Smooth muscle cell (in vitro differentiated cells): ENCODE data around the gene PIK3C2G. TPM values are rescaled to one million over a fixed set of nuclear protein-coding genes. Genes with fewer than 3 reads are reported as not detected.

Experiments used
- DNase-seq: peaks from one replicate; lab custom pipeline; 2025; ENCODE audit not compliant: unreplicated experiment; lab: John Stamatoyannopoulos, UW
- H2AFZ ChIP-seq: fragments of 200-600 bp; sonication (generic); 2 replicates; pipeline ENCODE4 v1.6.0; 2016; ENCODE audit warnings: antibody characterized with exemption, low read depth, mild to moderate bottlenecking
- H3F3A ChIP-seq: fragments of 200-600 bp; sonication (generic); 2 replicates; pipeline ENCODE4 v1.6.0; 2017; ENCODE audit warnings: antibody characterized with exemption, low read depth
- H3K27ac ChIP-seq: fragments of 200-600 bp; sonication (generic); 2 replicates; pipeline ENCODE4 v1.5.1; 2016; ENCODE audit warnings: low read depth, mild to moderate bottlenecking
- H3K27me3 ChIP-seq: fragments of 200-600 bp; sonication (generic); 2 replicates; pipeline ENCODE4 v1.6.1; 2016; ENCODE audit warnings: low read depth, mild to moderate bottlenecking
- H3K36me3 ChIP-seq: fragments of 200-600 bp; sonication (generic); 2 replicates; pipeline ENCODE4 v1.5.1; 2016; ENCODE audit warnings: low read depth
- H3K4me1 ChIP-seq: fragments of 200-600 bp; sonication (generic); 2 replicates; pipeline ENCODE4 v1.5.1; 2016; ENCODE audit warnings: low read depth
- H3K4me2 ChIP-seq: fragments of 200-600 bp; sonication (generic); 2 replicates; pipeline ENCODE4 v1.6.0; 2016; ENCODE audit warnings: mild to moderate bottlenecking
- H3K4me3 ChIP-seq: fragments of 200-600 bp; sonication (generic); 2 replicates; pipeline ENCODE4 v1.5.1; 2016; ENCODE audit warnings: mild to moderate bottlenecking
- H3K79me2 ChIP-seq: fragments of 200-600 bp; sonication (generic); 2 replicates; pipeline ENCODE4 v1.6.0; 2016; ENCODE audit warnings: low read depth, mild to moderate bottlenecking
- H3K9ac ChIP-seq: fragments of 200-600 bp; sonication (generic); 2 replicates; pipeline ENCODE4 v1.6.0; 2016; ENCODE audit warnings: low read depth
- H3K9me3 ChIP-seq: fragments of 200-600 bp; sonication (generic); replicated peaks from 2 replicates; pipeline ENCODE4 v1.5.1; 2016; ENCODE audit warnings: low read depth
- H4K20me1 ChIP-seq: fragments of 200-600 bp; sonication (generic); 2 replicates; pipeline ENCODE4 v1.6.0; 2016; ENCODE audit warnings: low read depth
- WGBS: methylation state at CpG from one replicate; pipeline ENCODE4 v1.1.7; 2016; ENCODE audit warnings: low lambda C conversion rate; 5-methylcytosine and 5-hydroxymethylcytosine counted together
- polyA plus RNA-seq: library from polyadenylated mRNA; unstranded; fragments of >200 nt; fragmentation: Nextera tagmentation; extraction: Ambion mirVana; gene quantifications from 2 replicates; pipeline ENCODE4 v1.2.1, GENCODE V29; 2016
- total RNA-seq: library from RNA; depleted of rRNA; stranded (reverse); fragments of >200 nt; gene quantifications from 2 replicates; pipeline ENCODE4 v1.2.3, GENCODE V29; 2014
- TF ChIP-seq, protein P1 (sequence below): fragments of 200-600 bp; sonication (generic); IDR thresholded peaks from 2 replicates; pipeline ENCODE4 v1.5.1; 2017; ENCODE audit warnings: borderline replicate concordance, mild to moderate bottlenecking, antibody characterized with exemption; ENCODE audit not compliant: insufficient read depth, poor library complexity, severe bottlenecking

The PIK3C2G gene
- total and polyA plus RNA-seq, 2 experiments from 2014 or later = 0.63 TPM; not detected in 1

- no peaks in the 10 kb centered on the region for H3K36me3 ChIP-seq
- H3K27ac ChIP-seq = no peak overlapping the region
- WGBS = 97% methylated on average over 1 of the region's 1 CpG
- no peaks in the 10 kb centered on the region for H3K4me1 ChIP-seq
- no peaks in the 10 kb centered on the region for H3K79me2 ChIP-seq
- DNase-seq = no peak
- TF ChIP-seq, protein P1, sequence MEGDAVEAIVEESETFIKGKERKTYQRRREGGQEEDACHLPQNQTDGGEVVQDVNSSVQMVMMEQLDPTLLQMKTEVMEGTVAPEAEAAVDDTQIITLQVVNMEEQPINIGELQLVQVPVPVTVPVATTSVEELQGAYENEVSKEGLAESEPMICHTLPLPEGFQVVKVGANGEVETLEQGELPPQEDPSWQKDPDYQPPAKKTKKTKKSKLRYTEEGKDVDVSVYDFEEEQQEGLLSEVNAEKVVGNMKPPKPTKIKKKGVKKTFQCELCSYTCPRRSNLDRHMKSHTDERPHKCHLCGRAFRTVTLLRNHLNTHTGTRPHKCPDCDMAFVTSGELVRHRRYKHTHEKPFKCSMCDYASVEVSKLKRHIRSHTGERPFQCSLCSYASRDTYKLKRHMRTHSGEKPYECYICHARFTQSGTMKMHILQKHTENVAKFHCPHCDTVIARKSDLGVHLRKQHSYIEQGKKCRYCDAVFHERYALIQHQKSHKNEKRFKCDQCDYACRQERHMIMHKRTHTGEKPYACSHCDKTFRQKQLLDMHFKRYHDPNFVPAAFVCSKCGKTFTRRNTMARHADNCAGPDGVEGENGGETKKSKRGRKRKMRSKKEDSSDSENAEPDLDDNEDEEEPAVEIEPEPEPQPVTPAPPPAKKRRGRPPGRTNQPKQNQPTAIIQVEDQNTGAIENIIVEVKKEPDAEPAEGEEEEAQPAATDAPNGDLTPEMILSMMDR = no peak
- H2AFZ ChIP-seq = no peak overlapping the region
- no peaks in the 10 kb centered on the region for H3K27me3 ChIP-seq
- no peaks in the 10 kb centered on the region for H3F3A ChIP-seq
- H3K4me3 ChIP-seq = no peak overlapping the region
- no peak overlapping the region for H3K4me2 ChIP-seq
- no peak overlapping the region for H3K9ac ChIP-seq
- H4K20me1 ChIP-seq = no peaks in the 10 kb centered on the region
- no peaks in the 10 kb centered on the region for H3K9me3 ChIP-seq
These were observed 303.0 kb downstream of the PIK3C2G start for GRCh38 chr12:18564306-18564705.

DNA sequence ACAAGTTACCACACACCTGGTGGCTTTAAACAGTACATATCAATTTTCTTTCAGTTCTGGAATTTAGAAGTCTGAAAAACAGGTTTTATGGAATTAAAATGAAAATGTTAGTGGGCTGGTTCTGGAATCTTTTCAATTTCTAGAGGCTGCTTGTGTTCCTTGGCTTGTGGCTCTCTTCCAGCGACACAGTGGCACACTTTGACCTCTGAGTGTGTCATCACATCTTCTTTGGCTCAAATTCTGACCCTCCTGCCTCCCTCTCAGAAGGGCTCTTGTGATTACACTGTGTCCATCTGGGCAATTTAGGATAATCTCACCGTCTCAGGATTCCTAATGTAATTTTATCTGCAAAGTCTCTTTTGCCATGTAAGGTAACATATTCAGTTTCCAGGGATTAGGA is 306.5 kb downstream of the PIK3C2G start:
- no peak for DNase-seq
- no peak overlapping the region for H3K9ac ChIP-seq
- H3K36me3 ChIP-seq = no peaks in the 10 kb centered on the region
- no peaks in the 10 kb centered on the region for H3F3A ChIP-seq
- no peak overlapping the region for H3K4me2 ChIP-seq
- H4K20me1 ChIP-seq = no peaks in the 10 kb centered on the region
- H3K27ac ChIP-seq = no peak overlapping the region
- H3K4me1 ChIP-seq = no peaks in the 10 kb centered on the region
- no peak overlapping the region for H2AFZ ChIP-seq
- no peaks in the 10 kb centered on the region for H3K27me3 ChIP-seq
- H3K4me3 ChIP-seq = no peak overlapping the region
- TF ChIP-seq, protein P1 = no peak
- 90% methylated on average over 2 of the region's 2 CpGs for WGBS
- H3K9me3 ChIP-seq = no peaks in the 10 kb centered on the region
- H3K79me2 ChIP-seq = no peaks in the 10 kb centered on the region

- DNase-seq = no peak
- Histone ChIP-seq H3F3A (no peaks in the 10 kb centered on the region), H3K79me2 (no peaks in the 10 kb centered on the region), H3K36me3 (no peaks in the 10 kb centered on the region), H3K27me3 (no peaks in the 10 kb centered on the region), H3K4me1 (no peaks in the 10 kb centered on the region), H2AFZ (no peak overlapping the region), H3K4me3 (no peak overlapping the region), H3K9me3 (no peaks in the 10 kb centered on the region), H4K20me1 (no peaks in the 10 kb centered on the region), H3K4me2 (no peak overlapping the region), H3K27ac (no peak overlapping the region), H3K9ac (no peak overlapping the region)
- TF ChIP-seq, protein P1 = no peak
- 100% methylated on average over 4 of the region's 4 CpGs for WGBS
These were observed 309.2 kb downstream of the PIK3C2G start for GRCh38 chr12:18570543-18570942.

GRCh38 chr12:18576104-18576626 is 314.8 kb downstream of the PIK3C2G start:
- H3F3A ChIP-seq = no peaks in the 10 kb centered on the region
- no peaks in the 10 kb centered on the region for H3K9me3 ChIP-seq
- H3K4me1 ChIP-seq = no peaks in the 10 kb centered on the region
- H3K27me3 ChIP-seq = no peaks in the 10 kb centered on the region
- no peak overlapping the region for H3K27ac ChIP-seq
- no peak overlapping the region for H3K4me2 ChIP-seq
- no peak for DNase-seq
- H2AFZ ChIP-seq = no peak overlapping the region
- no peaks in the 10 kb centered on the region for H3K36me3 ChIP-seq
- no peaks in the 10 kb centered on the region for H4K20me1 ChIP-seq
- H3K4me3 ChIP-seq = no peak overlapping the region
- H3K79me2 ChIP-seq = no peaks in the 10 kb centered on the region
- H3K9ac ChIP-seq = no peak overlapping the region
- WGBS = 81% methylated on average over 1 of the region's 1 CpG
- TF ChIP-seq, protein P1 = no peak
